H1 (cell line): ENCODE measurements around the gene ZKSCAN8. TPM values are rescaled to one million over a fixed set of nuclear protein-coding genes. Genes with fewer than 3 reads are reported as not detected.

Source experiments
- ASH2L ChIP-seq: fragments of 200-600, 300-600 bp; sonication (generic); IDR thresholded peaks from one replicate; pipeline ENCODE4 v1.7.1; 2017; ENCODE audit warnings: low read length
- BACH1 ChIP-seq: IDR thresholded peaks from 2 replicates; pipeline ENCODE4 v1.6.1; 2012; ENCODE audit warnings: low read length, improper control_type of control experiment
- CBX5 ChIP-seq: fragments of 300-800, 300-1000 bp; sonication (generic); IDR thresholded peaks from 2 replicates; pipeline ENCODE4 v1.7.1; 2016; ENCODE audit warnings: antibody characterized with exemption, low read length, low read depth
- CBX8 ChIP-seq: fragments of 300-800, 300-1000 bp; sonication (generic); IDR thresholded peaks from 2 replicates; pipeline ENCODE4 v1.7.1; 2016; ENCODE audit warnings: low read depth, low read length, borderline replicate concordance
- CTBP2 ChIP-seq: IDR thresholded peaks from 2 replicates; pipeline ENCODE4 v1.7.0; 2011; ENCODE audit warnings: borderline replicate concordance, mild to moderate bottlenecking, moderate library complexity, mixed read lengths, low read length; ENCODE audit not compliant: insufficient read depth, insufficient read length
- EGR1 ChIP-seq: IDR thresholded peaks from 2 replicates; pipeline ENCODE4 v1.6.1; 2011; ENCODE audit warnings: low read depth, low read length, borderline replicate concordance
- EP300 ChIP-seq, 2 experiments: IDR thresholded peaks; 1 replicate in 1 of 2; 2 replicates in 1 of 2; pipeline ENCODE4 v1.6.1; 2011 to 2012; ENCODE audit warnings: low read depth in 2 of 2, low read length in 2 of 2, mild to moderate bottlenecking in 2 of 2, borderline replicate concordance in 1 of 2, inconsistent platforms in 1 of 2, moderate library complexity in 1 of 2
- GTF2F1 ChIP-seq: IDR thresholded peaks from 2 replicates; pipeline ENCODE4 v1.6.1; 2012; ENCODE audit warnings: low read depth, low read length, improper control_type of control experiment, borderline replicate concordance
- JUN ChIP-seq: IDR thresholded peaks from 2 replicates; pipeline ENCODE4 v1.6.1; 2011; ENCODE audit warnings: low read depth, mild to moderate bottlenecking, improper control_type of control experiment, low read length
- KDM1A ChIP-seq: fragments of 200-600, 300-600 bp; sonication (generic); IDR thresholded peaks from 2 replicates; pipeline ENCODE4 v1.7.1; 2016; ENCODE audit warnings: mild to moderate bottlenecking, low read length, borderline replicate concordance
- MAFK ChIP-seq: IDR thresholded peaks from 2 replicates; pipeline ENCODE4 v1.6.1; 2012; ENCODE audit warnings: low read depth, mild to moderate bottlenecking, improper control_type of control experiment, low read length
- POLR2AphosphoS5 ChIP-seq: IDR thresholded peaks from 2 replicates; pipeline ENCODE4 v1.6.1; 2011; ENCODE audit warnings: low read depth, low read length
- RAD21 ChIP-seq, 2 experiments: IDR thresholded peaks in 1 of 2; conservative IDR thresholded peaks in 1 of 2; 2 replicates each; pipeline ENCODE4 v1.6.1; 2011; ENCODE audit warnings: low read depth in 2 of 2, low read length in 2 of 2, improper control_type of control experiment in 1 of 2, inconsistent platforms in 1 of 2, mild to moderate bottlenecking in 1 of 2, moderate library complexity in 1 of 2
- RBBP5 ChIP-seq: IDR thresholded peaks from 2 replicates; pipeline ENCODE4 v1.7.1; 2012; ENCODE audit warnings: low read depth, mild to moderate bottlenecking, inconsistent platforms, low read length, moderate library complexity, borderline replicate concordance
- RFX5 ChIP-seq: IDR thresholded peaks from 2 replicates; pipeline ENCODE4 v1.6.1; 2011; ENCODE audit warnings: low read depth, low read length, improper control_type of control experiment, borderline replicate concordance
- RNF2 ChIP-seq: fragments of 200-900, 300-1000 bp; sonication (generic); IDR thresholded peaks from 2 replicates; pipeline ENCODE4 v1.7.1; 2016; ENCODE audit warnings: borderline replicate concordance, low read depth, mild to moderate bottlenecking, antibody characterized with exemption, low read length; ENCODE audit not compliant: poor library complexity, severe bottlenecking; ENCODE audit errors: missing control alignments
- SAP30 ChIP-seq: fragments of 300-600 bp; sonication (generic); IDR thresholded peaks from 2 replicates; pipeline ENCODE4 v1.7.1; 2012; ENCODE audit warnings: low read length, moderate library complexity, mild to moderate bottlenecking, inconsistent platforms; ENCODE audit not compliant: insufficient read depth, insufficient replicate concordance
- SP2 ChIP-seq: IDR thresholded peaks from 2 replicates; pipeline ENCODE4 v1.6.1; 2012; ENCODE audit warnings: mild to moderate bottlenecking, low read length, inconsistent platforms
- YY1 ChIP-seq: IDR thresholded peaks from 2 replicates; pipeline ENCODE4 v1.6.1; 2011; ENCODE audit warnings: low read depth, mild to moderate bottlenecking, low read length
- polyA plus RNA-seq, 7 experiments: library from polyadenylated mRNA; depleted of rRNA in 3 of 7; stranded (reverse) in 5 of 7; unstranded in 2 of 7; fragments of >200 nt in 5 of 7; fragments of 200-250 nt in 2 of 7; gene quantifications; 1 replicate in 5 of 7; 2 replicates in 1 of 7; 4 replicates in 1 of 7; pipeline versions ENCODE4 v1.2.1 to v1.2.3, GENCODE V29; 2011 to 2013; ENCODE audit warnings: missing spikeins in 2 of 7, mixed read lengths in 2 of 7
- total RNA-seq: library from RNA; stranded (reverse); fragmentation: NEBNext Ultra II Directional; extraction: Animal tissue kit (Norgen Biotek cat#: 25700); gene quantifications from 2 replicates; pipeline ENCODE4 v1.2.1, GENCODE V29; 2021
- TF ChIP-seq, protein P1 (sequence below): IDR thresholded peaks from 2 replicates; pipeline ENCODE4 v1.6.1; 2012; ENCODE audit warnings: low read length, inconsistent platforms
- TF ChIP-seq, protein P2 (sequence below): IDR thresholded peaks from 2 replicates; pipeline ENCODE4 v1.6.1; 2011; ENCODE audit warnings: low read depth, mild to moderate bottlenecking, low read length; ENCODE audit not compliant: insufficient read depth

ZKSCAN8 gene
- total and polyA plus RNA-seq, 2 of the 8 experiments (the other 6 are each of a cell fraction or from before 2014, with no cell fraction given) = 10.7 to 24.1 TPM

GRCh38 chr6:28124350-28124970, 17.2 kb upstream of the ZKSCAN8 start, which contains the start of gene ZSCAN16 (continued):
- TF ChIP-seq SAP30 (peak; percentile 56), CTBP2 (no peak), ASH2L (peak; percentile 80), SP2 (peak; percentile 93), POLR2AphosphoS5 (0 out of 2 replicates have a peak, but pooled peaks have one; percentile 45), RBBP5 (peak; percentile 78; the same call in 1 of the 2 replicates), BACH1 (no peak), MAFK (no peak), RNF2 (no peak), CBX5 (no peak), CBX8 (no peak), GTF2F1 (no peak), EP300 (IDR thresholded peaks at IDR 0.05; ENCODE audit: borderline replicate concordance in 1 of 2, low read depth in 2 of 2, low read length in 2 of 2) (no peak), KDM1A (no peak), RAD21 (IDR thresholded peaks at IDR 0.05 in 1 of 2, conservative IDR thresholded peaks at IDR 0.05 in 1 of 2; ENCODE audit: low read depth in 2 of 2, low read length in 2 of 2) (peak in 1 of 2 experiments; percentile 19; a peak in 1 of 4 replicates), YY1 (no peak), RFX5 (no peak), EGR1 (no peak; the same call in 1 of the 2 replicates), JUN (no peak)
- TF ChIP-seq, protein P1, sequence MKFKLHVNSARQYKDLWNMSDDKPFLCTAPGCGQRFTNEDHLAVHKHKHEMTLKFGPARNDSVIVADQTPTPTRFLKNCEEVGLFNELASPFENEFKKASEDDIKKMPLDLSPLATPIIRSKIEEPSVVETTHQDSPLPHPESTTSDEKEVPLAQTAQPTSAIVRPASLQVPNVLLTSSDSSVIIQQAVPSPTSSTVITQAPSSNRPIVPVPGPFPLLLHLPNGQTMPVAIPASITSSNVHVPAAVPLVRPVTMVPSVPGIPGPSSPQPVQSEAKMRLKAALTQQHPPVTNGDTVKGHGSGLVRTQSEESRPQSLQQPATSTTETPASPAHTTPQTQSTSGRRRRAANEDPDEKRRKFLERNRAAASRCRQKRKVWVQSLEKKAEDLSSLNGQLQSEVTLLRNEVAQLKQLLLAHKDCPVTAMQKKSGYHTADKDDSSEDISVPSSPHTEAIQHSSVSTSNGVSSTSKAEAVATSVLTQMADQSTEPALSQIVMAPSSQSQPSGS = no peak
- TF ChIP-seq, protein P2, sequence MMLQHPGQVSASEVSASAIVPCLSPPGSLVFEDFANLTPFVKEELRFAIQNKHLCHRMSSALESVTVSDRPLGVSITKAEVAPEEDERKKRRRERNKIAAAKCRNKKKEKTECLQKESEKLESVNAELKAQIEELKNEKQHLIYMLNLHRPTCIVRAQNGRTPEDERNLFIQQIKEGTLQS = no peak
